ENCODE data around the gene SLC35G1.

GRCh38 chr10:93872375-93873158 is 21.2 kb upstream of the SLC35G1 start:
- TF ChIP-seq, protein P1, sequence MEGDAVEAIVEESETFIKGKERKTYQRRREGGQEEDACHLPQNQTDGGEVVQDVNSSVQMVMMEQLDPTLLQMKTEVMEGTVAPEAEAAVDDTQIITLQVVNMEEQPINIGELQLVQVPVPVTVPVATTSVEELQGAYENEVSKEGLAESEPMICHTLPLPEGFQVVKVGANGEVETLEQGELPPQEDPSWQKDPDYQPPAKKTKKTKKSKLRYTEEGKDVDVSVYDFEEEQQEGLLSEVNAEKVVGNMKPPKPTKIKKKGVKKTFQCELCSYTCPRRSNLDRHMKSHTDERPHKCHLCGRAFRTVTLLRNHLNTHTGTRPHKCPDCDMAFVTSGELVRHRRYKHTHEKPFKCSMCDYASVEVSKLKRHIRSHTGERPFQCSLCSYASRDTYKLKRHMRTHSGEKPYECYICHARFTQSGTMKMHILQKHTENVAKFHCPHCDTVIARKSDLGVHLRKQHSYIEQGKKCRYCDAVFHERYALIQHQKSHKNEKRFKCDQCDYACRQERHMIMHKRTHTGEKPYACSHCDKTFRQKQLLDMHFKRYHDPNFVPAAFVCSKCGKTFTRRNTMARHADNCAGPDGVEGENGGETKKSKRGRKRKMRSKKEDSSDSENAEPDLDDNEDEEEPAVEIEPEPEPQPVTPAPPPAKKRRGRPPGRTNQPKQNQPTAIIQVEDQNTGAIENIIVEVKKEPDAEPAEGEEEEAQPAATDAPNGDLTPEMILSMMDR (IDR thresholded peaks at IDR 0.05 in 2 of 3, conservative IDR thresholded peaks at IDR 0.05 in 1 of 3; ENCODE audit: borderline replicate concordance in 1 of 3, insufficient read depth in 1 of 3, low read depth in 2 of 3, low read length in 2 of 3), result no peak
- TF ChIP-seq POLR2AphosphoS5 (IDR thresholded peaks at IDR 0.05; ENCODE audit: low read depth, low read length) (no peak), RAD21 (IDR thresholded peaks at IDR 0.05; ENCODE audit: low read depth) (no peak), EGR1 (IDR thresholded peaks at IDR 0.05; ENCODE audit: low read depth) (no peak), POLR2A (IDR thresholded peaks at IDR 0.05; ENCODE audit: borderline replicate concordance, extremely low read depth, insufficient read depth, insufficient read length) (no peak)
- TF ChIP-seq, protein P2, sequence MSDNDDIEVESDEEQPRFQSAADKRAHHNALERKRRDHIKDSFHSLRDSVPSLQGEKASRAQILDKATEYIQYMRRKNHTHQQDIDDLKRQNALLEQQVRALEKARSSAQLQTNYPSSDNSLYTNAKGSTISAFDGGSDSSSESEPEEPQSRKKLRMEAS (IDR thresholded peaks at IDR 0.05), result no peak
